ENCODE results near the gene SPATC1L. TPM values are rescaled to one million over a fixed set of nuclear protein-coding genes. Genes with fewer than 3 reads are reported as not detected.

SPATC1L gene
- total RNA-seq, 6 donors from 2014 or later, result 0.91 to 22.0 (median 7.2) TPM

DNA sequence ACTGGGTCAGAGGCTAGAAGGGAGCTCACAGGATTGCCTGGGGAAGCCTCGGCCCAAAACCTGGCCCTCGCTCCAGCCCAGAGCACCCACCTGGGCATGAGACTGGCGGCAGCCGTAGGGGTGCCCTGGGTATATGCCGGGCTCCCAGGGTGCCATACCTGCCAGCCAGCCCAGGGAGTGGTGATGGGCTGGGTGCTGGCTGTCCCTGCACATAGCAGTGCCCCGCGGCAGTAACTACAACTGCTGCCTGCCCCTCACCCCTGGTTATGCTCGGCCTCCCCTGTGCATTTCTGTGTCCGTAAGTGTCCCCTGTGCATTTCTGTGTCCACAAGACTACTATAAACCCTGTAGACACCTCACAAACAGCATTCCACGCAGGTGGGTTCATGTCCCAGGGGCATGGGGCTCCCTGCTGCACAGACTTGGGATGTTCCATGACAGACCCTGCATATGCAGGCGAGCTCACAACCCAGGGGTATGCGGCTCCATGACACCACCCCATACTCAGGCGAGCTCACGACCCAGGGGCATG lies 5.8 kb upstream of the SPATC1L start:
- no peaks in the 10 kb centered on the region for H3K9me3 ChIP-seq
- DNase-seq (no peak), ATAC-seq (ENCODE audit: low FRiP score in 2 of 2) (peak in 1 of 2 donors; percentile 43)
- peaks cover 8 to 38% (median 20%) of the 10 kb centered on the region in 4 donors for H3K4me1 ChIP-seq
- 92 to 96% methylated on average over 7 to 14 of the region's 14 CpGs for WGBS, 2 donors
- TF ChIP-seq, protein P1, sequence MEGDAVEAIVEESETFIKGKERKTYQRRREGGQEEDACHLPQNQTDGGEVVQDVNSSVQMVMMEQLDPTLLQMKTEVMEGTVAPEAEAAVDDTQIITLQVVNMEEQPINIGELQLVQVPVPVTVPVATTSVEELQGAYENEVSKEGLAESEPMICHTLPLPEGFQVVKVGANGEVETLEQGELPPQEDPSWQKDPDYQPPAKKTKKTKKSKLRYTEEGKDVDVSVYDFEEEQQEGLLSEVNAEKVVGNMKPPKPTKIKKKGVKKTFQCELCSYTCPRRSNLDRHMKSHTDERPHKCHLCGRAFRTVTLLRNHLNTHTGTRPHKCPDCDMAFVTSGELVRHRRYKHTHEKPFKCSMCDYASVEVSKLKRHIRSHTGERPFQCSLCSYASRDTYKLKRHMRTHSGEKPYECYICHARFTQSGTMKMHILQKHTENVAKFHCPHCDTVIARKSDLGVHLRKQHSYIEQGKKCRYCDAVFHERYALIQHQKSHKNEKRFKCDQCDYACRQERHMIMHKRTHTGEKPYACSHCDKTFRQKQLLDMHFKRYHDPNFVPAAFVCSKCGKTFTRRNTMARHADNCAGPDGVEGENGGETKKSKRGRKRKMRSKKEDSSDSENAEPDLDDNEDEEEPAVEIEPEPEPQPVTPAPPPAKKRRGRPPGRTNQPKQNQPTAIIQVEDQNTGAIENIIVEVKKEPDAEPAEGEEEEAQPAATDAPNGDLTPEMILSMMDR (IDR thresholded peaks at IDR 0.05), result no peak
- TF ChIP-seq POLR2AphosphoS5 (IDR thresholded peaks at IDR 0.05) (no peak), EP300 (IDR thresholded peaks at IDR 0.05) (no peak)
- no peaks in the 10 kb centered on the region for H3K27me3 ChIP-seq
- peaks cover 17 to 55% (median 41%) of the 10 kb centered on the region in 4 donors for H3K36me3 ChIP-seq
- H3K27ac ChIP-seq, result peak overlapping the region; percentile 72 to 90 (median 86)
- no peak overlapping the region for H3K4me3 ChIP-seq

GRCh38 chr21:46189213-46189958 lies 5.1 kb upstream of the SPATC1L start:
- Histone ChIP-seq H3K4me3 (no peak overlapping the region), H3K4me1 (peaks cover 8 to 39% (median 20%) of the 10 kb centered on the region in 4 donors), H3K27me3 (no peaks in the 10 kb centered on the region), H3K27ac (peak overlapping the region; percentile 72 to 90 (median 86)), H3K36me3 (peaks cover 11 to 49% (median 35%) of the 10 kb centered on the region in 4 donors), H3K9me3 (no peaks in the 10 kb centered on the region)
- DNase-seq, result no peak
- TF ChIP-seq, protein P1 (IDR thresholded peaks at IDR 0.05), result no peak
- TF ChIP-seq POLR2AphosphoS5 (IDR thresholded peaks at IDR 0.05), result no peak
- TF ChIP-seq EP300 (IDR thresholded peaks at IDR 0.05), result no peak
- no peak for TF ChIP-seq POLR2A (IDR thresholded peaks at IDR 0.05)
- WGBS, 2 donors, result 82 to 84% methylated on average over 9 of the region's 9 CpGs
- ATAC-seq (ENCODE audit: low FRiP score in 2 of 2), result no peak

GRCh38 chr21:46188226-46189212 lies 4.3 kb upstream of the SPATC1L start:
- DNase-seq (peak in 1 of 2 donors; percentile 57), ATAC-seq (ENCODE audit: low FRiP score in 2 of 2) (peak in 1 of 2 donors; percentile 11)
- no peak overlapping the region for H3K4me3 ChIP-seq
- H3K27me3 ChIP-seq, result no peaks in the 10 kb centered on the region
- no peaks in the 10 kb centered on the region for H3K9me3 ChIP-seq
- H3K27ac ChIP-seq, result peak overlapping the region; percentile 72 to 90 (median 86)
- 54 to 57% methylated on average over 17 of the region's 17 CpGs for WGBS, 2 donors
- H3K4me1 ChIP-seq, result peaks cover 8 to 39% (median 22%) of the 10 kb centered on the region in 4 donors
- TF ChIP-seq EP300 (IDR thresholded peaks at IDR 0.05), result peak in 3 of 4 donors; percentile 11 to 52 (median 52)
- peak in 1 of 2 donors; percentile 60 for TF ChIP-seq POLR2AphosphoS5 (IDR thresholded peaks at IDR 0.05)
- TF ChIP-seq, protein P1 (IDR thresholded peaks at IDR 0.05), result no peak
- peak in 2 of 4 donors; percentile 17 to 18 for TF ChIP-seq POLR2A (IDR thresholded peaks at IDR 0.05)
- peaks cover 3 to 40% (median 26%) of the 10 kb centered on the region in 4 donors for H3K36me3 ChIP-seq

- peaks cover 3 to 35% (median 23%) of the 10 kb centered on the region in 4 donors for H3K36me3 ChIP-seq
- DNase-seq, result no peak
- ATAC-seq (ENCODE audit: low FRiP score in 2 of 2), result no peak
- no peaks in the 10 kb centered on the region for H3K27me3 ChIP-seq
- TF ChIP-seq POLR2AphosphoS5 (IDR thresholded peaks at IDR 0.05), result no peak
- TF ChIP-seq EP300 (IDR thresholded peaks at IDR 0.05), result no peak
- TF ChIP-seq POLR2A (IDR thresholded peaks at IDR 0.05), result no peak
- TF ChIP-seq, protein P1 (IDR thresholded peaks at IDR 0.05), result no peak
- peak overlapping the region in 3 of 4 donors; percentile 72 to 90 (median 83) for H3K27ac ChIP-seq
- no peak overlapping the region for H3K4me3 ChIP-seq
- H3K9me3 ChIP-seq, result no peaks in the 10 kb centered on the region
- H3K4me1 ChIP-seq, result peaks cover 8 to 39% (median 25%) of the 10 kb centered on the region in 4 donors
- 86 to 92% methylated on average over 7 of the region's 7 CpGs for WGBS, 2 donors
These were observed 3.6 kb upstream of the SPATC1L start for GRCh38 chr21:46187814-46188213.

All from upper lobe of left lung (tissue), 6 donors.